Suppressor macrophage (primary cell): ENCODE measurements around the gene GNG7.

ENCODE experiments used
- DNase-seq, 4 experiments: peaks; one replicate each; pipeline ENCODE4 v3.0.0-alpha.2; 2020 to 2022
- total RNA-seq, 17 experiments: gene quantifications; one replicate each; lab custom pipeline; 2026; ENCODE audit warnings: mixed read lengths in 6 of 17, inconsistent platforms in 3 of 17; lab: John Stamatoyannopoulos, UW

Gene GNG7
- 0.15 to 2.3 (median 0.67) reads per million in 17 experiments for total RNA-seq

GRCh38 chr19:2702170-2703076, at the start of gene GNG7:
GNG7 (minus strand) TSS chr19:2702694; CDS start chr19:2520688, 182,006 bp downstream.
- DNase-seq = peak; percentile 94 to 99 (median 96)

GRCh38 chr19:2751438-2751830, 48.9 kb upstream of the GNG7 start:
- no peak for DNase-seq

GRCh38 chr19:2750808-2751437, 48.4 kb upstream of the GNG7 start:
- DNase-seq = peak; percentile 8 to 62 (median 52)

- no peak for DNase-seq
These were observed 44.9 kb upstream of the GNG7 start for GRCh38 chr19:2747349-2747748.

- no peak for DNase-seq
These were observed 41.6 kb upstream of the GNG7 start for GRCh38 chr19:2744113-2744512.

- no peak for DNase-seq
These were observed 40.6 kb upstream of the GNG7 start for GRCh38 chr19:2743099-2743498.

- no peak for DNase-seq
These were observed 37.8 kb upstream of the GNG7 start for GRCh38 chr19:2740314-2740656.

- peak; percentile 99 for DNase-seq
These were observed 37.3 kb upstream of the GNG7 start, which contains the start of gene SLC39A3 for GRCh38 chr19:2739602-2740313. SLC39A3 (minus strand) TSS chr19:2740017; CDS start chr19:2737257, 2,760 bp downstream.

- DNase-seq = no peak
These were observed 34.2 kb upstream of the GNG7 start for GRCh38 chr19:2736550-2737190.

- DNase-seq = no peak
These were observed 32.9 kb upstream of the GNG7 start for GRCh38 chr19:2735374-2735773.

GRCh38 chr19:2734589-2735288, 32.2 kb upstream of the GNG7 start:
- no peak for DNase-seq

- no peak for DNase-seq
These were observed 31.6 kb upstream of the GNG7 start for GRCh38 chr19:2733930-2734588.

GRCh38 chr19:2732883-2733282, 30.4 kb upstream of the GNG7 start:
- no peak for DNase-seq

GRCh38 chr19:2732157-2732725, 29.7 kb upstream of the GNG7 start:
- no peak for DNase-seq

- DNase-seq = no peak
These were observed 28.9 kb upstream of the GNG7 start for GRCh38 chr19:2731181-2731995.

- no peak for DNase-seq
These were observed 27.7 kb upstream of the GNG7 start for GRCh38 chr19:2729943-2730818.

GRCh38 chr19:2728783-2729387, 26.4 kb upstream of the GNG7 start:
- DNase-seq = no peak

- DNase-seq = no peak
These were observed 25.1 kb upstream of the GNG7 start for GRCh38 chr19:2727640-2727944.
